Lower leg skin (tissue), 3 donors: ENCODE measurements around the gene FLNB.

Experiments used
- CTCF ChIP-seq, 3 donors: fragments of 450-650 bp; IDR thresholded peaks; one replicate each; pipeline ENCODE4 v1.5.1; 2016; ENCODE audit warnings: antibody characterized with exemption in 3 of 3, mild to moderate bottlenecking in 3 of 3, moderate library complexity in 2 of 3
- POLR2A ChIP-seq, 2 donors: fragments of 450-650 bp; IDR thresholded peaks; one replicate each; pipeline ENCODE4 v1.6.1; 2016 to 2017; ENCODE audit warnings: antibody characterized with exemption in 2 of 2, mild to moderate bottlenecking in 1 of 2, moderate library complexity in 1 of 2

GRCh38 chr3:58218904-58219303 is 210.7 kb downstream of the FLNB start:
- TF ChIP-seq CTCF (IDR thresholded peaks at IDR 0.05) = no peak
- no peak for TF ChIP-seq POLR2A (IDR thresholded peaks at IDR 0.05)
